CD14-positive monocyte (primary cell): Measurements from ENCODE around the gene NSUN7. TPM values are rescaled to one million over a fixed set of nuclear protein-coding genes. Genes with fewer than 3 reads are reported as not detected.
A peak's percentile ranks its signal among the peaks of the same experiment; 100 is the strongest.

Experiments
- DNase-seq, 3 donors: peaks; one replicate each; pipeline ENCODE4 v3.0.0-alpha.2; 2011 to 2022
- H2AFZ ChIP-seq: 2 replicates; pipeline ENCODE4 v1.6.0; 2012; ENCODE audit warnings: mild to moderate bottlenecking, low read depth, low read length, inconsistent platforms; ENCODE audit not compliant: insufficient read depth, poor library complexity, severe bottlenecking
- H3K27ac ChIP-seq, 2 donors: 1 replicate in 1 of 2; 2 replicates in 1 of 2; pipeline ENCODE4 v1.5.1; 2012 to 2013; ENCODE audit warnings: low read length in 2 of 2, control low read depth in 1 of 2, inconsistent platforms in 1 of 2, low read depth in 1 of 2, mild to moderate bottlenecking in 1 of 2
- H3K27me3 ChIP-seq, 2 donors: one replicate each; pipeline versions ENCODE4 v1.6.0 to v1.6.1; 2011 to 2013; ENCODE audit warnings: low read length in 2 of 2; ENCODE audit not compliant: control insufficient read depth in 2 of 2, insufficient read depth in 2 of 2
- H3K36me3 ChIP-seq, 2 donors: replicated peaks in 1 of 2; 1 replicate in 1 of 2; 2 replicates in 1 of 2; pipeline versions ENCODE4 v1.5.1 to v1.6.1; 2012 to 2013; ENCODE audit warnings: low read length in 2 of 2, control low read depth in 1 of 2, inconsistent platforms in 1 of 2, mild to moderate bottlenecking in 1 of 2; ENCODE audit not compliant: insufficient read depth in 2 of 2, control insufficient read depth in 1 of 2
- H3K4me1 ChIP-seq, 2 donors: 1 replicate in 1 of 2; 2 replicates in 1 of 2; pipeline versions ENCODE4 v1.5.1 to v1.6.1; 2012 to 2013; ENCODE audit warnings: low read length in 2 of 2, control low read depth in 1 of 2, inconsistent platforms in 1 of 2, mild to moderate bottlenecking in 1 of 2, moderate library complexity in 1 of 2; ENCODE audit not compliant: insufficient read depth in 2 of 2, control insufficient read depth in 1 of 2
- H3K4me2 ChIP-seq: replicated peaks from 2 replicates; pipeline ENCODE3; 2012; ENCODE audit warnings: low read length, moderate library complexity, mild to moderate bottlenecking; ENCODE audit not compliant: poor library complexity, severe bottlenecking; ENCODE audit errors: extremely low read depth
- H3K4me3 ChIP-seq, 3 experiments: fragments of 200-600 bp in 1 of 3; sonication (generic) in 1 of 3; replicated peaks in 1 of 3; 1 replicate in 2 of 3; 2 replicates in 1 of 3; pipeline ENCODE4 v1.5.1; 2011 to 2013; ENCODE audit warnings: low read length in 3 of 3, mild to moderate bottlenecking in 3 of 3, control low read depth in 2 of 3, low read depth in 2 of 3, inconsistent platforms in 1 of 3, moderate library complexity in 1 of 3
- H3K79me2 ChIP-seq: 2 replicates; pipeline ENCODE4 v1.6.0; 2012; ENCODE audit warnings: mild to moderate bottlenecking, control low read depth, inconsistent platforms, low read length, moderate library complexity; ENCODE audit not compliant: insufficient read depth
- H3K9ac ChIP-seq: 2 replicates; pipeline ENCODE4 v1.6.0; 2017; ENCODE audit warnings: low read length, mild to moderate bottlenecking; ENCODE audit not compliant: insufficient read depth, poor library complexity, severe bottlenecking
- H3K9me3 ChIP-seq, 2 donors: replicated peaks in 1 of 2; 1 replicate in 1 of 2; 2 replicates in 1 of 2; pipeline versions ENCODE4 v1.5.1 to v1.6.1; 2012 to 2013; ENCODE audit warnings: low read length in 2 of 2, control low read depth in 1 of 2; ENCODE audit not compliant: control insufficient read depth in 1 of 2, insufficient read depth in 1 of 2
- H4K20me1 ChIP-seq: 2 replicates; pipeline ENCODE4 v1.6.0; 2012; ENCODE audit warnings: mild to moderate bottlenecking, low read length, control low read depth, moderate library complexity; ENCODE audit not compliant: insufficient read depth
- H3K27ac Mint-ChIP-seq, 7 donors: one replicate each; pipeline ENCODE4 v1.8.0; 2020; ENCODE audit warnings: mild to moderate bottlenecking in 7 of 7, mixed read lengths in 7 of 7, moderate library complexity in 6 of 7, inconsistent platforms in 2 of 7
- H3K27me3 Mint-ChIP-seq, 3 donors: one replicate each; pipeline ENCODE4 v1.8.0; 2021 to 2022; ENCODE audit warnings: low read depth in 3 of 3, mild to moderate bottlenecking in 3 of 3, mixed read lengths in 3 of 3, moderate library complexity in 3 of 3, inconsistent platforms in 1 of 3
- H3K36me3 Mint-ChIP-seq, 2 donors: one replicate each; pipeline ENCODE4 v1.8.0; 2020; ENCODE audit warnings: mixed read lengths in 2 of 2, inconsistent platforms in 1 of 2, mild to moderate bottlenecking in 1 of 2
- H3K4me1 Mint-ChIP-seq: one replicate; pipeline ENCODE4 v1.8.0; 2020; ENCODE audit warnings: mild to moderate bottlenecking, mixed read lengths
- H3K4me3 Mint-ChIP-seq, 2 donors: one replicate each; pipeline ENCODE4 v1.8.0; 2020; ENCODE audit warnings: mild to moderate bottlenecking in 2 of 2, mixed read lengths in 2 of 2, moderate library complexity in 1 of 2
- H3K9me3 Mint-ChIP-seq, 7 donors: one replicate each; pipeline ENCODE4 v1.8.0; 2020 to 2022; ENCODE audit warnings: mixed read lengths in 7 of 7, mild to moderate bottlenecking in 6 of 7, moderate library complexity in 6 of 7, inconsistent platforms in 2 of 7
- WGBS: methylation state at CpG from one replicate; pipeline ENCODE4 v1.1.5; 2013; ENCODE audit warnings: missing lambda C conversion rate; ENCODE audit not compliant: insufficient coverage; 5-methylcytosine and 5-hydroxymethylcytosine counted together
- intact Hi-C, 2 donors: fragments of 100-400 bp; cut with micrococcal nuclease; formaldehyde crosslinking; loops; one replicate each; pipeline versions ENCODE4 v1.15.0 to v1.15.1; 2023
- polyA plus RNA-seq, 3 donors: library from polyadenylated mRNA; depleted of rRNA in 1 of 3; unstranded in 2 of 3; stranded (reverse) in 1 of 3; fragments of 300-500 nt in 2 of 3; fragments of >200 nt in 1 of 3; fragmentation: Illumina TruSeq in 2 of 3; gene quantifications; 1 replicate in 2 of 3; 2 replicates in 1 of 3; pipeline ENCODE4 v1.2.3, GENCODE V29; 2012 to 2021
- TF ChIP-seq, protein P1 (sequence below): fragments of 200-600 bp; IDR thresholded peaks from one replicate; pipeline ENCODE4 v1.8.0; 2022; ENCODE audit warnings: antibody characterized with exemption, mild to moderate bottlenecking

NSUN7 gene
- polyA plus RNA-seq, 3 donors: 0.21 to 0.62 (median 0.57) TPM

DNA sequence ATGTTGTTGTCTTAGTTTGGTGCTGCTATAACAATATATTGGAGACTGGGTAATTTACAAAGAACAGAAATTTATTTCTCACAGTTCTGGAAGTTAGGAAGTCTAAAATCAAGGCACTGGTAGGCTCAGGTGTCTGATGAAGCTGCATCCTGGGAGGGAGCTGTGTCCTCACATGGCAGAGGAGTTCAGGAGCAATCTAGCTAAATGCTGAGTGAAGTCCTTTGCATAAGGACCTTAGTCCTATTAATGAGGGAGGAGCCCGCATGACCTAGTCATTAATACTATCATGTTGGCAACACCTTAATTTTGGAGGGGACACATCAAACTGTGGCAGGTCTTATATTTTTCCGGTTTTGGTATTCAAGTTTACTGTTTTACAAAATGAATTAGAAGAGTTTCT is 36.0 kb upstream of the NSUN7 start:
- Histone ChIP-seq H4K20me1 (no peaks in the 10 kb centered on the region), H3K36me3 (no peaks in the 10 kb centered on the region), H3K9me3 (no peaks in the 10 kb centered on the region), H3K4me2 (no peak overlapping the region), H3K79me2 (no peaks in the 10 kb centered on the region), H3K9ac (no peak overlapping the region), H3K4me3 (no peak overlapping the region), H3K4me1 (peaks cover 50 to 59% of the 10 kb centered on the region in 2 donors), H2AFZ (no peak overlapping the region), H3K27me3 (no peaks in the 10 kb centered on the region), H3K27ac (no peak overlapping the region)
- Mint-ChIP-seq H3K4me1 (peaks cover 67% of the 10 kb centered on the region), H3K27me3 (peaks cover 0 to 2% (median 1%) of the 10 kb centered on the region in 3 donors), H3K9me3 (no peaks in the 10 kb centered on the region), H3K4me3 (no peak overlapping the region), H3K36me3 (no peaks in the 10 kb centered on the region), H3K27ac (peak overlapping the region in 3 of 7 donors; percentile 7 to 54 (median 14))
- no peak for DNase-seq
- TF ChIP-seq, protein P1, sequence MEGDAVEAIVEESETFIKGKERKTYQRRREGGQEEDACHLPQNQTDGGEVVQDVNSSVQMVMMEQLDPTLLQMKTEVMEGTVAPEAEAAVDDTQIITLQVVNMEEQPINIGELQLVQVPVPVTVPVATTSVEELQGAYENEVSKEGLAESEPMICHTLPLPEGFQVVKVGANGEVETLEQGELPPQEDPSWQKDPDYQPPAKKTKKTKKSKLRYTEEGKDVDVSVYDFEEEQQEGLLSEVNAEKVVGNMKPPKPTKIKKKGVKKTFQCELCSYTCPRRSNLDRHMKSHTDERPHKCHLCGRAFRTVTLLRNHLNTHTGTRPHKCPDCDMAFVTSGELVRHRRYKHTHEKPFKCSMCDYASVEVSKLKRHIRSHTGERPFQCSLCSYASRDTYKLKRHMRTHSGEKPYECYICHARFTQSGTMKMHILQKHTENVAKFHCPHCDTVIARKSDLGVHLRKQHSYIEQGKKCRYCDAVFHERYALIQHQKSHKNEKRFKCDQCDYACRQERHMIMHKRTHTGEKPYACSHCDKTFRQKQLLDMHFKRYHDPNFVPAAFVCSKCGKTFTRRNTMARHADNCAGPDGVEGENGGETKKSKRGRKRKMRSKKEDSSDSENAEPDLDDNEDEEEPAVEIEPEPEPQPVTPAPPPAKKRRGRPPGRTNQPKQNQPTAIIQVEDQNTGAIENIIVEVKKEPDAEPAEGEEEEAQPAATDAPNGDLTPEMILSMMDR: no peak
- WGBS: no CpG with 5 or more reads among the region's 2 CpGs
- intact Hi-C loops: loop anchor here in 1 of 2 donors (10.0 kb wide), 2 partner anchors 59 to 159 kb away; no protein-coding TSS in a partner anchor

- intact Hi-C loops: loop anchor here (5.0 to 10.0 kb wide), 3 partner anchors 64 to 164 kb away; no protein-coding TSS in a partner anchor
- Histone ChIP-seq H4K20me1 (no peaks in the 10 kb centered on the region), H2AFZ (peak overlapping the region; percentile 39), H3K36me3 (no peaks in the 10 kb centered on the region), H3K4me1 (peaks cover 49 to 57% of the 10 kb centered on the region in 2 donors), H3K27ac (no peak overlapping the region), H3K79me2 (no peaks in the 10 kb centered on the region), H3K4me3 (no peak overlapping the region), H3K9ac (no peak overlapping the region), H3K9me3 (no peaks in the 10 kb centered on the region), H3K27me3 (no peaks in the 10 kb centered on the region), H3K4me2 (no peak overlapping the region)
- H3K36me3 Mint-ChIP-seq: no peaks in the 10 kb centered on the region
- TF ChIP-seq, protein P1: no peak
- peaks cover 0 to 3% (median 0%) of the 10 kb centered on the region in 3 donors for H3K27me3 Mint-ChIP-seq
- H3K4me1 Mint-ChIP-seq: peaks cover 33% of the 10 kb centered on the region
- no peaks in the 10 kb centered on the region for H3K9me3 Mint-ChIP-seq
- no peak for DNase-seq
- H3K4me3 Mint-ChIP-seq: no peak overlapping the region
- 92% methylated on average over 3 of the region's 3 CpGs for WGBS
- peak overlapping the region in 3 of 7 donors; percentile 16 to 74 (median 54) for H3K27ac Mint-ChIP-seq
Observed at GRCh38 chr4:40718586-40718985, 31.2 kb upstream of the NSUN7 start.
